ENCODE results near the gene CRTC2.

The CRTC2 gene

GRCh38 chr1:153941826-153942725, 16.3 kb downstream of the CRTC2 start:
- DNase-seq (ENCODE audit: low read depth) = no peak
- TF ChIP-seq CTCF (IDR thresholded peaks at IDR 0.05; ENCODE audit: insufficient read depth, low read depth, low read length, missing control alignments) = no peak
- H3K4me3 ChIP-seq (ENCODE audit: low read depth, low read length) = no peak overlapping the region

- H3K4me3 ChIP-seq (ENCODE audit: low read depth, low read length) = no peak overlapping the region
- no peak for DNase-seq (ENCODE audit: low read depth)
- TF ChIP-seq CTCF (IDR thresholded peaks at IDR 0.05; ENCODE audit: insufficient read depth, low read depth, low read length, missing control alignments) = no peak
Observed at GRCh38 chr1:153940756-153941155, 17.7 kb downstream of the CRTC2 start.

- TF ChIP-seq CTCF (IDR thresholded peaks at IDR 0.05; ENCODE audit: insufficient read depth, low read depth, low read length, missing control alignments) = no peak
- no peak for DNase-seq (ENCODE audit: low read depth)
- no peak overlapping the region for H3K4me3 ChIP-seq (ENCODE audit: low read depth, low read length)
Observed at GRCh38 chr1:153939476-153939875, 18.9 kb downstream of the CRTC2 start.

- no peak for DNase-seq (ENCODE audit: low read depth)
- H3K4me3 ChIP-seq (ENCODE audit: low read depth, low read length) = no peak overlapping the region
- TF ChIP-seq CTCF (IDR thresholded peaks at IDR 0.05; ENCODE audit: insufficient read depth, low read depth, low read length, missing control alignments) = no peak
Observed at GRCh38 chr1:153938996-153939395, 19.4 kb downstream of the CRTC2 start.

- no peak for DNase-seq (ENCODE audit: low read depth)
- H3K4me3 ChIP-seq (ENCODE audit: low read depth, low read length) = no peak overlapping the region
- no peak for TF ChIP-seq CTCF (IDR thresholded peaks at IDR 0.05; ENCODE audit: insufficient read depth, low read depth, low read length, missing control alignments)
Observed at GRCh38 chr1:153937331-153937730, 21.1 kb downstream of the CRTC2 start.

- DNase-seq (ENCODE audit: low read depth) = no peak
- TF ChIP-seq CTCF (IDR thresholded peaks at IDR 0.05; ENCODE audit: insufficient read depth, low read depth, low read length, missing control alignments) = no peak
- no peak overlapping the region for H3K4me3 ChIP-seq (ENCODE audit: low read depth, low read length)
Observed at GRCh38 chr1:153936011-153936802, 22.2 kb downstream of the CRTC2 start.

Measured in GM12865 (cell line).